ENCODE results near the gene MAPK9. TPM values are rescaled to one million over a fixed set of nuclear protein-coding genes. Genes with fewer than 3 reads are reported as not detected.

Gene MAPK9
- total RNA-seq, 1 experiment from 2014 or later, result 38.6 TPM

DNA sequence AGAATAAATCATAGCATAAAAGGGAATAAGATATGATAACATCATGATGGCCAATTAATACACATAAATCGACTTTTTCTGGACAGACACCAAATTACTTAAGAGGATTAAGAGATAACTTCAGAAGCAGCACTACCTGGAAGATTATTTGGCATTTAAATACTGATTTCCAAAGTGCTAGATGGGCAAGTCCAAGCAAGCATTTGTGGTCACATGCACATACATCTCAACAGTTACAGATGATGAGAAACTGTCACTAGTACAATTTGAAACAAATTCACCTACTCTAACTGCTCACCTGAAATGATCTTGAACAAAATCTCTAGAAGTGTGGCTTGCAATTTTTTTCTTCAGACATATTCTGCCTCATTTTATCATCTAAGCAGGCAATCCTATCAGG lies 56.0 kb downstream of the MAPK9 start:
- H3K27ac ChIP-seq (ENCODE audit: insufficient read length, low read depth, low read length), result no peak overlapping the region
- Mint-ChIP-seq H3K9me3 (no peaks in the 10 kb centered on the region), H3K4me1 (peaks cover 9% of the 10 kb centered on the region in 2 experiments), H3K4me3 (no peak overlapping the region), H3K27ac (no peak overlapping the region), H3K27me3 (ENCODE audit: low read depth) (no peaks in the 10 kb centered on the region), H3K36me3 (ENCODE audit: insufficient read depth in 1 of 3, low read depth in 3 of 3) (peaks cover 12 to 66% (median 58%) of the 10 kb centered on the region in 3 experiments; a peak in 6 of 7 replicates)
- no peak overlapping the region for H3K9ac ChIP-seq (ENCODE audit: extremely low read depth, insufficient read length, low read length)
- H3K56ac ChIP-seq (ENCODE audit: insufficient read length, low read depth, low read length), result no peak overlapping the region
- no peak overlapping the region for H3T11ph ChIP-seq (ENCODE audit: low read length)
- no peak overlapping the region for H2BK15ac ChIP-seq (ENCODE audit: low read depth, low read length)
- H2AFZ ChIP-seq (ENCODE audit: low read length), result no peak overlapping the region
- no peak overlapping the region for H3K4ac ChIP-seq (ENCODE audit: low read depth, low read length)
- H3K4me2 ChIP-seq (ENCODE audit: insufficient read depth, insufficient read length, low read length), result no peak overlapping the region
- H3K27me3 ChIP-seq (ENCODE audit: insufficient read depth, low read length), result no peaks in the 10 kb centered on the region
- H3K18ac ChIP-seq (ENCODE audit: insufficient read length, low read depth, low read length), result no peak overlapping the region
- no peaks in the 10 kb centered on the region for H3K4me1 ChIP-seq (ENCODE audit: insufficient read depth, low read length)
- no peaks in the 10 kb centered on the region for H3K79me1 ChIP-seq (ENCODE audit: insufficient read depth, low read depth, low read length, poor library complexity, severe bottlenecking)
- H2BK5ac ChIP-seq (ENCODE audit: insufficient read length, low read length), result no peak overlapping the region
- no peak overlapping the region for H2BK20ac ChIP-seq (ENCODE audit: low read depth, low read length, poor library complexity, severe bottlenecking)
- H4K20me1 ChIP-seq (ENCODE audit: control insufficient read depth, insufficient read depth, insufficient read length), result no peaks in the 10 kb centered on the region
- no peaks in the 10 kb centered on the region for H3K9me3 ChIP-seq (ENCODE audit: control insufficient read depth, low read depth, low read length)
- H4K91ac ChIP-seq (ENCODE audit: insufficient read length, low read depth, low read length), result no peak overlapping the region
- no peak for TF ChIP-seq CTCF (conservative IDR thresholded peaks at IDR 0.05)
- no CpG with 5 or more reads among the region's 1 CpG for WGBS (ENCODE audit: extremely low coverage, insufficient read length, low lambda C conversion rate)
- H2BK120ac ChIP-seq (ENCODE audit: low read depth, low read length, poor library complexity, severe bottlenecking), result no peak overlapping the region
- H3K79me2 ChIP-seq (ENCODE audit: insufficient read depth, low read length), result 0 out of 2 replicates have a peak, but pooled peaks cover 2% of the 10 kb centered on the region
- no peak for DNase-seq
- H3K23ac ChIP-seq (ENCODE audit: insufficient read length, low read depth, low read length), result no peak overlapping the region
- no peak overlapping the region for H2AK5ac ChIP-seq (ENCODE audit: insufficient read length, low read length)
- H3K23me2 ChIP-seq (ENCODE audit: insufficient read length, low read depth, low read length, poor library complexity, severe bottlenecking), result no peaks in the 10 kb centered on the region
- H3K14ac ChIP-seq (ENCODE audit: insufficient read depth, low read length), result no peak overlapping the region
- no peak overlapping the region for H4K8ac ChIP-seq (replicated peaks; ENCODE audit: insufficient read length, low read depth, low read length)
- no peak overlapping the region for H4K5ac ChIP-seq (ENCODE audit: insufficient read length, low read depth, low read length)
- no peak overlapping the region for H2BK12ac ChIP-seq (ENCODE audit: insufficient read length, low read depth, low read length)

All from H9 (cell line).